NOMO-1 (cell line): ENCODE results near the gene ADGRL1.

Experiments
- DNase-seq, 2 experiments: peaks; one replicate each; lab custom pipeline; 2025; ENCODE audit not compliant: unreplicated experiment in 2 of 2; lab: John Stamatoyannopoulos, UW

Gene ADGRL1

DNA sequence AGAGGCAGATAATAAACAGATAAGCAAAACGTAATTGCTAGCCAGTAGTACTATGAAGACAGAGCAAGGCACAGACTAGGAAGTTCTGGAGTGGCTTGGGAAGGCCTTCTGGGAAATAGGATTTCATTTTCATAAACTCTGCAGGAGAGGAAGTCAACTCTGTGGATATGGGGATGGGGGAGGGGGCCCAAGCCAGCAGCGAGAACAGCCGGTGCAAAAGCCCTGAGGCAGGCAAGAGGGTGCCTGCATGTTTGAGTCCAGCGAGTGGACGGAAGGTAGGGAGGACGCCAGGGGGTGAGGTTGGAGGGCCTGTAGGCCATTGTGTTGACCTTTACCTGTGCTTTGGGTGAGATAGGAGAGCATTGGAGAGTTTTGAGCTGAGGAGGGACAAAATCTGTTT lies 60.6 kb downstream of the ADGRL1 start:
- no peak for DNase-seq

DNA sequence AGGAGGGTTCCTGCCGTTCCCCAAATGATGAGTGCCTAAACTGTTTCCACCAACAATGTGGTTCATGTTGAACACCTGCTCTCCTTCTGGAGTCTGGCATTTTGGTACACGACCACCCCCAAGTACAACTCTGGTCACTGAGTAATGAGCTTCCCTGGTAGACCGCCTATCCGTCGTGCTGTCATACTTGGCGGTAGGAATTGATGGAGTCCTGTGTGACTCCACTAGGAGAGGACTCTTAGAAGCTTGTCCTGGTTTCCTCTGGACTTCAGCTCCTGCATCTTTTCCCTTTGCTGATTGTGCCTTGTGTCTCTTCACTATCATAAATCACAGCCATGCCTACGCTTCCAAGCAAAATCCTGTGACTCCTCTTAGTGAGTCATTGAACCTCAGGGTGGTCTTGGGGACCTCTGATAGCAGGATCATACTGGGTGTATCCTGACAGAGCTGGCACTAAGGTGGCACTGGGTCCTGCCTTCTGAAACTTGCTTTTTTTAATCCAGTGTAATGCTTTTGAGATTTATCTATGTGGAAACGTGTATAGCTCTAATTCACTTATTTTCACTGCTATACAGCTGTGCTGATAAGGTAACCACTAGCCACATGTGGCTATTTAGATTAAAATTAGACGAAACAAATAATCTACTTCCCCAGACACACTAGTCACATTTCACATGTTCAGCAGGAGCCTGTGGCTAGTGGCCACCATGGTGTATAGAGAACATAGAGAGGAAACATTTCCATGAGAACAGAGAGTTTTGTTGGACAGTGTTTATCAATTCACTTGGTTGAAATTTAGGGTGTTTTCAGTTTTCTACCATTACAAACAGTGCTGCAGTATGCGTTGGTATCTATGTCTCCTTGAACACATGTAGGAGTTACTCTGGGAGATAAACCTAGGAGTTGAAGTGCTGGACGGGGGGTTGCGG lies 63.4 kb downstream of the ADGRL1 start:
- no peak for DNase-seq

DNA sequence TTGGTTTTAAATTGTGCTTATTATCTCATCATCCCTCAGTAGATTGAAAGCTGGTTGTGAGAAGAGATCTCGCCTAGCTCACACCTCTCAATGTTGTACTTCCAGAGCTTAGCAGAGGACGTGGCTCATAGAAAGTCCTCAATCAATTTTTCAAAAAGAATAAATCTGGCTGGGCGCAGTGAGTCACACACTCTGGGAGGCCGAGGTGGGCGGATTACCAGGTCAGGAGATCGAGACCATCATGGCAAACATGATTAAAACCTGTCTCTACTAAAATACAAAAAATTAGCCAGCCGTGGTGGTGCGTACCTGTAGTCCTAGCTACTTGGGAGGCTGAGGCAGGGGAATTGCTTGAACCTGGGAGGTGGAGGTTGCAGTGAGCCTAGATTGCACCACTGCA lies 64.9 kb downstream of the ADGRL1 start:
- DNase-seq = no peak

DNA sequence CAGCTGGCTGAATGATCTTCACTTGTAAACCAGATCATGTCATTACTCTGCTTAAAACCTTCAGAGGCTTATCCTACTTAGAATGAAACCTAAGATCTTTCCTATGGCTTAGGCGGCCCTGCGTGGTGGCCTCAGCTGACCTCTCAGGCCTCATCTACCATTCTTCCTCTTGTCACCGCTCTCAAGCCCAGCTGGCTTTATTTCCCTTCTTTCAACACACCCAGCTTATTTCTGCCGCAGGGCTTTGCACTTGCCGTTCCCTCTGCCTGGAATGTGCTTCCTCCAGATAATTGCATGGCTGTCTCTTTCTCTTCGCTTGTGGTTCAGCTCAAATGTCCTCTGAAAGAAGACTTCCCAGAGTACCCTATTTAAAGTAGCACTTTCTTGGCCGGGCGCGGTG lies 66.0 kb downstream of the ADGRL1 start:
- DNase-seq = peak; percentile 39 to 43

DNA sequence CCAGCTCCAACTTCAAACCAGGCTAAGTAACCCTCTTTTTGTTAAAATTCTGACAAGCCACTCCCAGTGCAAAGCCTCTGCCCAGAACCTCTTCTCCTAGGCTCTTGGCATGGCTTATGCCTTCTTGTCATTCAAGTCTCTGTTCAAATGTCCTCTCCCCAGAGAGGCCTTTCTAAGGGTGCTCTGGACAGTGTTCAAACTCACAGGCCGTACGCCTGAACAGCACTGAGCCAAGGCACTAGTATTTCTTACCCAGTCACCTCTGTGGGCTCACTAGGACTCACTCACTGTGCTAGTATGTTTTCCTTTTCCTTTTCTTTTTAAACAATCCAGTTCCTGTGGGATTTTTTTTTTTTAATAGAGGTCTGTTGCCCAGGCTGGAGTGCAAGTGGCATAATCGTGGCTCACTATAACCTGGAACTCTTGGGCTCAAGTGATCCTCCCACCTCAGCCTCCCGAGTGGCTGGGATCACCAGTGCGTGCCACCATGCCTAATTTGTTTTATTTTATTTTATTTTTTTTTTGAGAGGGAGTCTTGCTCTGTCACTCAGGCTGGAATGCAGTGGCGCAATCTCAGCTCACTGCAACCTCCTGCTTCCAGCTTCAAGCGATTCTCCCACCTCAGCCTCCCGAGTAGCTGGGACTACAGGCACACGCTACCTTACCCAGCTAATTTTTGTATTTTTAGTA lies 67.2 kb downstream of the ADGRL1 start:
- no peak for DNase-seq

DNA sequence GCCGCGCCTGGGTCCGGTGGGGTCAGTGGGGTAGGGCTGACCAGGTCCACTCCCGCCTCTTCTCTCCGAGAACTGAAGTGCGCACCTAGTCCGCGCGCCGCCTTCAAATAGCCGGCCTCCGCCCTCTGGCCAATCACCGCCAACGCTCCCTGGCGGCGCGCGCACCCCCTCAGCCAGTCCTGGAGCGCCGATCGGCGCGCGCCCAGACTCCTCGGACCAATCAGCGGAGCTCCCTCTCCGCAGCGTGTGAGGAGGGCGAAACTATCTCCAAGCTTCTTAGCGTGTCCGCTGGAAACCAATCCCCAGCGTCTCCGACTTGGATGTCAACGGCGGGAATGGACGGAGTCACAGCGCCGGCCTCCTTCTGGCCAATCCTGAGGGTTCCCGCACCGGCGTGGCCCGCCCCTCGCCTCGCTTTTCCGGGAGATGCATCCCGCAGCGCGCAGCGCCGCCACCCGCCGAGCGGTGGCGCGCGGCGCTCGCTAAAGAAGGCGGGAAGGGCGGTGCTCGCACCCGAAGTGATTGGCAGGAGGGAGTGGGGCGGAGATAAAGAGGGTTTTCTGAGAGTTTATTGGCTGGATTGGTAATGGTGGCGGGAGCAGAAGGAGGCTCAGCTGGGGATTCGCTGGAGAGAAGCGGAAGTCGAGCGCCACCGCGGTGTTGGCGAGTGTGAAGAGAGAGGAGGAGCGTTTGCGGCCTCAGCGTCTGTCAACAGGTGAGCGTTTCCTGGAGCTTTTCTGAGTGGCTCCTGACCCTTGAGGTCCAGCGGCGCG lies 69.3 kb downstream of the ADGRL1 start, which contains the start of gene ASF1B:
ASF1B (minus strand) TSS at position 81 of the 773 bp plus-strand sequence. CDS start 133 bp downstream, outside the sequence.
- peak; percentile 99 to 100 for DNase-seq

DNA sequence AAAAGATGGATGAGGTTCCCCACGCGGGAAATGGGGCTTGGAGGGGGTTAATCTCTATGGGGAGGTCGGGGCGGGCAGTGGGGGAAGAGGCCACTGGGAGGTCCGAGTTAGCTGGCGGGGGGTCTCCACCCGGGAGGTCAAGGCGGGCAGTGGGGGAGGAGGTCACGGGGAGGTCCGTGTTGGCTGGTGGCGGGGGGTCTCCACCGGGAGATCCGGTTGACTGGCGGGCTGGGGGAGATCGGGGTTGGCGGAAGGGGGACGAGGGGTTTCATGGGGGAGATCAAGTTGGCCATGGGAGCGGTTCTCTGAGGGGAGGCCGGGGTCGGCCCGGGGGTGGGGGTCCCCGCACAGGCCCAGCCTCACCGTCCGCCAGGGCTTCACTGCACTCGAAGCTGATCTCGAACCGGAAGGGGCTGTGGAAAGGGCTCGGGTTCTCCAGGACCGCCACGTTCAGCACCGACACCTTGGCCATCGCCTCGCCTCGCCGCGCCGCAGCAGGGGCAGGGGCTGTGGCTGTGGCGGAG lies 69.9 kb downstream of the ADGRL1 start:
- no peak for DNase-seq

DNA sequence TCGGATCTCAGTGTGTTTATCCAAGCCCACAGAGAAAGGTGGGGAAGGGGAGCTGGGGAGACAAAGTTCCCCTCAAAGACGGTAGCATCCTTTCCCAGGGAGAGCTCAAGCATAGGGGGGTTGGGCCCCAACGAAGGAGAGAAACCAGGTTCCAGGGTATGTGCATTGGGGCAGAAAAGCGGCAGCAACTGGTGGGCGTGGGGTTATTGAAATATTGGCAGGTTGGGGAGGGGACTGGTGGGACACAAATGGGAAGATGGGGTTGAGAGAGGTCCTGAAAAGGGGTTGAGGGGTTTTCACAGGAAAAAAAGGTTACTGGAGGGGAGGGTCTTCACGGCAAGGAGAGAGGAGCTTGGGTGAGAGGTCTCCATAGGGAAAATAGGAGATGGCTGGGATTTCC lies 70.6 kb downstream of the ADGRL1 start:
- DNase-seq = no peak

DNA sequence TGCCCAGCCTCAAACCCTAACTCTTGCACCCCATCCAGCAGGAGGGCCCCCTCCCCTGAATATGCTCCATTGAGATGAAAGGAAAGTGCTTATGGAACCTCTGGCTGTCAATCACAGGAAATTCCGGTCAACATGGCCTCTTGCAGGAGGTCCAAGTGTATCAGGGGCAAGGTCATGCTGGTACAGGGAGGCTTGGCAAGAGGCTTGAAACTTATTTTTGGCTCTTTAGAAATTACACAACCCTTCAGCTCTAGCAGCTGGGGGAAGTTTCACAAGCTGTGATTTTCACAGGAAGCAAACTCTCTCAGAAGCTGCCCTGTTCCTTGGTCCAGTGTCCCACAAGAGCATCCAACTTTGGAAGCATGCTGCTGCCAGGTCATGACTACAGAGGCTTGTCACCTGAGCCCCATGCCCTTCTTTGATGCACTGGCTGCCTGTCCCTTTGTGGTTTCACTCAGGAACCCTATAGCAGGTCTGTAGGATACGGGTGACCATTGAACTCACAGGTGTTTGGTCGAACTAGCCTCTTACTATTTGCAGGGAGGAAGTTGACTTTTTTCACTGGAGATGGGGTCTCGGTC lies 78.0 kb downstream of the ADGRL1 start:
- peak; percentile 57 to 82 for DNase-seq

DNA sequence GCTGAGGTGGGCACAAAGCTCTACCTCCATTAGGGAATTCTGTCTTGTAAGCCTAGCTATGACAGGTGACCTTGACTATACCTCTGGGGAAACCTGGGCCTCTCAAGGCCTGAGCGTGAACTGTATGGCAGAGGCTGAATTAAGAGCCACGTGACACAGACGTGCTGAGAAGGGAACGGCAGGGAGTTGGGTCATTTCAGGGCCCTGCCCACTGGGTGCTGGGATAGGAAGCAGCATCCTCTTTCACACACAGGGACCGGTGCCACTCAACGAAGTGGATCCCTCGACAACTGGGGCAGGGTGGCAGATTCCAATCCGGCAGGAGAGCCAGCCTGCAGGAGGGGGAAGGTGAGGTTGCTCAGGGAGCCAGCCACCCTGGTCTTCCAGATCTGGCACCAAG lies 78.8 kb downstream of the ADGRL1 start:
- no peak for DNase-seq

DNA sequence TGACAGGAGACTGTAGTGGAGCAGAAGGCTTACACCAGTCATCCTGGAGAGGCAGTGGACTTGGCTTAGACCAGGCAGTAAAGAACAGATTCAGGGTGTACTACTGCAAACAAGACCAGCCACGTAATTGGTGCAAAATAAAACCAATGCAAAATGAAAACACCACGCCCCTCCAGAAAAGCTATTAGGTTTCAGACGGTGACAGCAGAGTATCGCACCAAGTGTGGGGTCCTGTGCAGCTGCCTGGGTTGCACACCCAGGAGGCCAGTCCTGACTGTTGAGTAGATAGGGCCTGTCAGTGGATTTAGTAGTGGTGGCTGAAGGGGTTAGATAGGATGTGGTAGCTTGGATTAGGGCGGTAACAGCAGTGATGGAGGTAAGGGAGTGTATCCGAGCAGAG lies 83.0 kb downstream of the ADGRL1 start:
- no peak for DNase-seq

DNA sequence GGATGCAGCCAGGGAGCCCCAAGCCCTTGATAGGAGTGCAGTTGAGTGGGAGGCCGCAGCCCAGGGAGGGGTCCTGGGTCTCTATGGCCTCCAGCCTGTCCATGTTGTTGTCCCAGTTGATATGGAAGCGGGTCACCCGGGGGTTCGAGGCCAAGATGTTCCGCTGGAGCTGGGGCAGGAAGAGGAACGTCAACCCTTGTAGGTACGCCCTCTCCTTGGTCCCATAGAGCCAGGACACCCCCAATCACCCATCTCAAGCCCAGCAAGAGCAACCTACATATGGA lies 85.5 kb downstream of the ADGRL1 start:
- DNase-seq = no peak

DNA sequence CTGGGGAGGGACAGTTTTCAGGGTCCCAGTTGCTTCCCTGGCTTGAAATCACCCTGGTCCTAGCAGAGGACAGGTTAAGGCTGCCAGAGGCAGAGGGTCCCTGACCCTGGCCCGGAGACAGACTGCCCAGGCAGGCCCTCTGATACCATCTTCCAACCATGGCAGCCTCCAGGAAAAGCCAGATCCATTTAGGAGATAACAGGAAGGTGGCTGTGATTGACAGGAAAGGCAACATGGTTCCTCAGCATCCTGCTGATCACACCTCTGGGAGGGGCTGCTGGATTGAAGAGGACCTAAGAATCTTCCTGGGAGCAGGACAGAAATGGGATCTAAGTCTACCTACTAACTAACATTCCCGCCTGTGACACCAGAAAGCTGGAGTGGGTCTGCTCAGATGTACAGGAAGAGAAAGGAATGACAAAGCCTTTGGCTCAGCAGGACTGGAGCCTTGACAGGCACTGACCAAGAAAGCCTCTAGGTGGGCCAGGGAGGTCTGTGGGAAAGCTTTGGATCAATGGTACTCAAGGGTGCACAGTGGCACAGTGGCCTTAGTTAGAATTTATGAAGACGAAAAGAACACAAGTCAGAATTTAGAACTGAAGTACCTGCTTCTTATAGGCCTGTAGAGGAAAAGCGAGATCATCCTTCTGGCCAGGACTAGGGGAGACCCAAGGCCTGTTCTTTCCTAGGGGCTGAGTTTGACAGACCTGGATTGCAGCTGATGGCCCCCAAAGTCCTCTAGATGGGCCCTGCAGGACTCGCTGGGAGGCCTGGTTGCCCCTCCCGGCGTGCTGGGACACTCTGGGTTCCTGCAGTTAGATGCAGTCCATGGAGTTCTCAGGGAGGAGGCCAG lies 86.1 kb downstream of the ADGRL1 start:
- no peak for DNase-seq

DNA sequence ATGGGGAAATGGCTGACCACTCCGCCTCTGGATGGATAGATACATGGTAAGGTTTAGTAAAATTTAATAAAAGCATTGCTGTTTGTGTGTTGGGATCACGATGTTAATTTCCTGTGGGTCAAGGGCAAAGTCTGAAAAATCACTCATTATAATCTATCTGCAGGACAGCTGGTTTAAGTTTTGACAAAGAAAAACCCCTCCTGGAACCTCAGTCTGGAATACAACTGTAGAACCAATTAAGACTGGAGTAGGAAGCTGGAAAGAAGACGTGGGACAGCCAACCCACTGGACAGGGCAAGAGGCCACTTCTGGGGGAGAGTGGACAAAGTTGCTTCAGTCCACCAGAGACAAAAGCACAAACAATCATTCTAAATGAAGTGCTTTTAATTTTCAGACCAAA lies 86.8 kb downstream of the ADGRL1 start:
- no peak for DNase-seq

DNA sequence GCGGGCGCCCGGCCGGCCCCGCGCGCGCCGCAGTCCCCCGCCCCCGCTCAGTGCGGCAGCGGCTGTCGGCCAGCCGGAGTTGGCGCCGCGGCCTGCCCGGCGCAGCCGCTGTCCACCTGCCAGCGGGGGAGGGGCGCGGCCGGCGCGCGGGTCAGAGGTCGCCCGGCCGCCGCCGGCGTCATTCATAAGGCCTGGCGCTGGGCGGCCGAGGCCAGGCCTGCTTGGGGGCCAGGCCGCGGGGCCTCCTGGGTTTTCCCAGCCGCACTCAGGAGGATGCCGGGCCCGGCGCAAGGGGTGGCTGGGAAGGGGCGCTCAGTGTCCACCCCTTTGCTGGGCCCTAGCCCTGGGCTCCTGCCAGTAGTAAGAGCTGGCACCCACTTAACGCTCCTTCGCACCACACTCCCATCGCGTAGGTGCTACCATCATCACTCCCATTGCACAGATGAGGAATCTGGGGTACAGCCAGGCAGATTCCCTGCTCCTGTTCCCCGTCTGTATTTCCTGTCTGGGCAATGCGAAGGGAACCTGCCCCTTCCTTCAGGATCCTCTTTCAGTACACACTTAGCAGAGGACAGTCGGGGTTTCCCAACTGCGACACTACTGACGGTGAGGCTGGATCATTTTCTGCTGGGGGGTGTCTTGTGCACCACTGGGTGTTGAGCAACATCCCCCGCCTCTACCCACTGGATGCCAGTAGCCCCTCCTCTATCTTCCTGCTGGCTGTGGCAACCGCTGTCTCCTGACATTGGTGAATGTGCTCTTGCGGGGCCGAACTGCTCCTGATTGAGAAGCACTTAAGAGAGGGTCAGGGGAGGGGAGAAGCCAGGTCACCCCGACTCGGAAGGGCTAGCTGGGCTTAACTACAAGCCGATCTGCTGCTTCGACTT lies 87.6 kb downstream of the ADGRL1 start:
- peak; percentile 91 to 95 for DNase-seq

DNA sequence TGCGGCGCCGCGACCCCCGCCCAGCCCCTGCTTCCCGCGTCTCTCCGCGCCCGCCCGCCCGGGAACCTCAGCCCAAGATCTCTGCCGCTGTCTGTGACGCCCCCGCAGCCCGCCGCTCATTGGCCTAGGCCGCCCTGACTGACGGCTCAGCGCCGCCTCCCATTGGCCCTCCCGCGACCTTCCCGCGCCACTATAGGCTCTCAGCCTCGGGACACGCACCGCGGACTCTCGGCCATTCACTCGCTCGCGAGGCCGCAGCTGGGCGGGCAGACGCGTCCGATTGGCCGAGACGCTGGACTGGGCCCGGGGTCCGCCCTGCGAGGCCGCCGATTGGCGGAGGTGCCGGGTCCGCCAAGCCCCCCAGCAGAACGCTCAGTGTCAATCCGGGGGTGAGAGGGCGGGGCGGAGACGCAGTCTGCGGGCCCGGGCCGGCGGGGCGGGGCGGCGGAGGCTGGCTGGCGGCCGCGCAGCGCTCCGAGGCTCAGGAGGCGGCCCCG lies 88.3 kb downstream of the ADGRL1 start, which contains the start of gene PRKACA:
PRKACA (minus strand) TSS at position 95 of the 497 bp plus-strand sequence. CDS start 215 bp downstream, outside the sequence.
- DNase-seq = peak; percentile 97 to 99

DNA sequence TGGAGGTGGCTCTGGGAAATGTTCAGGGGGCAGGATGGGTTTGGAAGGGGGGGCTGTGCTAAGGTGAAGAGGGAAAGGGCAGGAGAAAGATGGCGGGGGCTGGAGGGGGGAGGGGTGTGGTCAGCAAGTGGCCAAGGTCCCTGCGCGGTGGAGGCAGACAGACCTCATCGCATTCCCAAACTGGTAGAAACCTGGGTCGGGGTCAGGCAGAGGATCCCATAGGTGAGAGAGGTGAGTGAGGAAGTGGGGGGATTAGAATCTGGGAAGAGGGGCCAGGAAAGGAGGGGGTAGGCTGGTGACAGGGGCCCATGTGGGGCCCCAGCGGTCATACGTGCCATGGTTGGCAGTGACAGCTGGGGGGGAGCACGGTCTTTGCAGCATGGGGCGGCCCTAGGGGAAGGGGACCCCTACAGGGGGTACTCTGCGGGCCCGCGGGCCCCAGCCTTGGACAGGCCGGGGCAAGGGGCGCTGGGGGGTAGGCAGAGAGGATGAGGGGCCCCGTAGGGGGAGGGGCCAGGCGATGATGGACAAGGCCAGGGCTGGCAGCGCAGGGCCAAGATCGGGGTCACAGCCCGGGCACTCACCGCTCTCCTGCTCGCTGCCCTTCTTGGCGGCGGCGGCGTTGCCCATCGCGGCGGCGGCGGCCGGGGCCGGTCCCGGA lies 88.9 kb downstream of the ADGRL1 start:
- DNase-seq = no peak

DNA sequence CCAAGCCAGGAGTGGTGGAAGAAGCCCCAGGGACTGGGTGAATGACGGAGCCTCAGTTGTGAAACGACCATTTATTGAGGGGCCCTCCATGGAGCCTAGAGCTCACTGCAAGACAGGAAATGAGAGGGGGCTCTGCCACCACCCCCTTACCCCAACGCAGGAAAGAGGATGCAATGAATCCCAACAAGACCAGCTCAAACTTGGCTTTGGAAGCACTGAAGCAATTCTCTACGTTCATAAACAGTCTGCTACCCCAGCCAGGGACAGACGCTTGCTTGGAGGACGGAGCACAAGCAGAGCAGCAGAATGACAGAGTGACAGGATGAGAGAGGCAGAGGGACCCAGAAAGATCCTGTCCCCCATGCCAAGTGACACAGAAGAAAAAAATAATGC lies 89.4 kb downstream of the ADGRL1 start:
- no peak for DNase-seq
